HG02798 (cell line): ENCODE data around the gene SLC52A1.
"Not testable (repeated sequence)": the region's sequence is repeated elsewhere in the genome, so short reads cannot be mapped to it uniquely, and the experiment has no call there.

Source experiments
- ATAC-seq: cut with Tn5 transposase; IDR thresholded peaks from one replicate; pipeline ENCODE4 v1.9.1; 2021; ENCODE audit warnings: mild to moderate bottlenecking; ENCODE audit not compliant: unreplicated experiment, poor library complexity

SLC52A1 gene

DNA sequence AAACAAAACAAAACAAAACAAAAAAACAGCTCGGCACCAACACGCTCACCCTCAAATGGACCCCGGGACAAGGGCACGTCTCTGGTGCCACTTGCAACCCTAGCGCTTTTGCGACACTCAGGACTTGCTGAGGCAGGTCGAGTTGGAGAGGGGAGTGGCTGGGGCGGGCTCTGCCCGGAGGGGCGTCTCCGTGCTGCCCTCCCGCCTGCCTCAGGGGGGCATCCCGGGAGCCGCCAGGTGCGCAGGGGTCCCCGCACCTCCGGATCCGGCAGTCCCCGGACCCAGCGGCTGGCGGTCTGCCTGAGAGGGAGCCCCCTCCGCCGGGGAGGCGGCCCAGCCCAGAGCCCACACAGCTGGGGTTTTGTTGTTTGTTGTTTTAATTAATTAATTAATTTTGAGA, at the start of gene SLC52A1:
Gene SLC52A1, minus strand, starts transcription at position 112 of the 400 bp plus-strand sequence. CDS start 820 bp downstream, outside the sequence.
- no peak for ATAC-seq

DNA sequence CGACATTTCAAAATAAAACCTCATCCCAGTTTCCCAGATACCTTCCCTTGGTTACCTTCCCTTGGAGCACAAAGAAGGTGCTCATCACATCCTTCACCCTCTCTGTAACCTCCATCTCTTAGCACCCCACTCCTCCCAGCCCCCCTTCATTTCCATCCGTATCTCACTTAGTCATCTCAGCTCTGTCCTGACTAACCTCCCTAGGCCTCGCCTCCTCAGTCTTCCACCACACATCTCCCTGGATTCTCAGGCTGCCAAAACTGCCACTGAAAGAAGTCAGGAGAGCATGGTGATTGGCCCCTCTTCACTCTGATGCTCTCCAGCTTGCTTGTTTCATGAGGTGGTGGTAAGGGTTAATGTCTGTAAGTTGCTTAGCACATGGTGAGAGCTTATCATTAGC, 45.4 kb upstream of the SLC52A1 start:
- no peak for ATAC-seq

DNA sequence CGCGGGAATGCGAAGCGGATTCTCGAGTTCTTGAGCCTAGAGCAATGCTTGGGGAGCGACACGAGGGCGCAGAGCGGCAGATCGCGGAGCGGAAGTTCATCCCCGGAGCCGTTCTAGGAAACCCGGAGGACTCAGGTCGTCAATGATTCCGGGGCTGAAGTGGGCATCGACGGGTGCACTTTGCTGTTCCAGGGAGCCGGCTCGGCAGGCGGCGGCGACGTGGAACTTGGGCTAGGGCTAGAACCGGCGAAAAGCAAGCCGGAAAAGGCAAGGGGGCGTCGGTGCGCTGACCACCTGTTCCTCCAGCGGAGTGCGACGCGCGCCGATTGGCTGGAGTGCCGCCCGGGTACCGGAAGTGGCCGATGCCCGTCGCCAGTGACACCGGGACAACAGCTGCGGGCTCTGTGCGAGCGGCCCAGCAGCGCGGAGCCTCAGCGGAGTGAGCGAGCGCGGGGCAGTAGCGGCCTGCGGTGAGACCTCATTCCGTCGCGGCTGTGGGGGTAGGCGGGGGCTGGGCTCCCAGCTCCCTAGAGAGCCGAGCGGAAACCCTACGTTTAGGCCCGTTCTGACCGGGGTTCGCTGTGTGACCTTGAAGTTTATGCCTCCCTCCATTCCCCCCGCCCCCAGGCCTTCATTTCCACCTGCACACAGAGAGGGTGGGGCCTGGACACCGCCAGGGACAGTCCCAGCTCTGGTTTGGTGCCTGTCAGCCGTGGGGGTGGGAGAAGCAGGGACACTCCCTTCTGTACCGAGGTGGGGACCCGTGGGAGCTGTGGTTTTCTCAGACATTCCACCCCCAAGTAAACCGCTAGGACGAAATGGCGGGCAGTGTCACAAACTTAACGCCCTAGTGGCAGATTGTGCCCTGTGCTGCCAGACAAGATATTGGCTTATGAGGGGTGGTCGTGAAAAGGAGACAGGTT, 43.1 kb upstream of the SLC52A1 start, which contains the start of gene ZFP3:
Gene ZFP3, plus strand, starts transcription at position 362 of the 923 bp plus-strand sequence. CDS start 13,038 bp downstream, outside the sequence.
- peak; percentile 89 for ATAC-seq

DNA sequence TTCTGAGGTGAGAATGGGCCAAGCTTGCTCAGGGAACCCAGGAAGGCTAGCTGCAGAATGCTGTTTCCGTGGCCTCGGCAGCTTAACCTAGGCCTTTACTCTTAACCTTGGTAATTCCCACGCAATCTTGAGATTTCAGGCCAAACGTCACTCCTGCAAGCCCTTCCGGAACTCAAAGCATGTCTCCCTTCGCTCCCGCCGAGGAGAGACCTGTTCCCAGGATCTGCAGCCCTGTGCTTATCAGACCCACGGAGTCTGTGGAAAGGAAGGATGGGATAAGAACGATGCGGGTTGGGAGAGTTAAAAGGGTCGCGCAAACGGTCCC, 42.5 kb upstream of the SLC52A1 start:
- no peak for ATAC-seq

DNA sequence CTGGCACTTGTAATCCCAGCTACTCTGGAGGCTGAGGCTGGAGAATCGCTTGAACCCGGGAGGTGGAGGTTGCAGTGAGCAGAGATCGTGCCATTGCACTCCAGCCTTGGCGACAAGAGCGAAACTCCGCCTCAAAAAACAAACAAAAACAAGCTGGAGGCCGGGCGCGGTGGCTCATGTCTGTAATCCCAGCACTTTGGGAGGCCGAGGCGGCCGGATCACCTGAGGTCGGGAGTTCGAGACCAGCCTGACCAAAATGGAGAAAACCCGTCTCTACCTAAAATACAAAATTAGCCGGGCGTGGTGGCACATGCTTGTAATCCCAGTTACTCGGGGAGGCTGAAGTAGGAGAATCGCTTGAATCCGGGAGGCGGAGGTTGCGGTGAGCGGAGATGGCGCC, 42.0 kb upstream of the SLC52A1 start:
- ATAC-seq = not testable (repeated sequence)

DNA sequence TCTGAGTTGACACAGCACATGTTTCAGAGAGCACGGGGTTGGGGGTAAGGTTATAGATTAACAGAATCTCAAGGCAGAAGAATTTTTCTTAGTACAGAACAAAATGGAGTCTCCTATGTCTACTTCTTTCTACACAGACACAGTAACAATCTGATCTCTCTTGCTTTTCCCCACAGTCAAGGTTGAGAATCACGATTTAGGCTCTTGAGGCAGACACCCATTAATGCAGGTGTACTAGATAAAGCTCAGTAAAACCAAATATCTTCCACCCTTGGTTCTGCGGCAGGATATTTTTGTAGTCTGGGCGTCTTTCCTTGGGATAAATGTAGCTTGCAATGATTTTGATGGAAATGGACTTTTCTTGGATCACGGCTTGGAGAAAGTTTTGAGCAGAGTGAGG, 40.2 kb upstream of the SLC52A1 start:
- not testable (repeated sequence) for ATAC-seq

DNA sequence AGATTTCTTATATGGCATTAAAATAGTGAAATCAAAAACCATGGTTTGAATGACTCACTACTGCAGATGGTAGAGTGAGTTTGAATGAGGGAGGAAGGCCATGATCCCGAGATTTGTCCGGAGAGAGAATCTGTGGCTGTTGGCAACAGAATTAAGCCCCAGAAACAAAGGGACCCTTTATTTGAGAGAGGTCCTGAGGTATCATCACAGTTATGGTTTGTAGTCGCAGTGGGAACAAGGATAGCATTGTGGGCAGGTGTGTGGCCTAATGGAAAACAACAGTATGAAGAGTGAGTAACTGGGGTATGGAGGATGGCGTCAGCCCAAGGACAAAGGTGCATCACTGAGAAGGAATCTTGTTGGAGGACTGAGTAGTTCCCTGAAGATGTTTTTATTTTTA, 34.5 kb upstream of the SLC52A1 start:
- no peak for ATAC-seq

DNA sequence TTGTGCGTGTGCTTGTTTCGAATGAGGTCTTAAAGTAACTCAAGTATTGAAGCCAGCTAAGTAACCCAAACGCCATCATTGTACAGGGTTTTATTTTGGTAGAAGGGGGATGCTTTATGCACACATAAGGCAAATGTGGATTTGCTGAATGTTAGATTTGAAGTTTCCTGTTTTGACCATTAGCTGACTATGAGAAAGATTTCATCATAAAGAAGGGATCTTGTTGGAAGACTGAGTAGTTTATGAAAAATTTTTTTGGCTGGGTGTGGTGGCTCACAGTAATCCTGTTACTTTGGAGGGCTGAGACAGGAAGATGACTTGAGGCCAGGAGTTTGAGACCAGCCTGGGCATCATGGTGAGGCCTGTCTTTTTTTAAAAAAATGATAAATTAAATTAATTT, 33.0 kb upstream of the SLC52A1 start:
- no peak for ATAC-seq

DNA sequence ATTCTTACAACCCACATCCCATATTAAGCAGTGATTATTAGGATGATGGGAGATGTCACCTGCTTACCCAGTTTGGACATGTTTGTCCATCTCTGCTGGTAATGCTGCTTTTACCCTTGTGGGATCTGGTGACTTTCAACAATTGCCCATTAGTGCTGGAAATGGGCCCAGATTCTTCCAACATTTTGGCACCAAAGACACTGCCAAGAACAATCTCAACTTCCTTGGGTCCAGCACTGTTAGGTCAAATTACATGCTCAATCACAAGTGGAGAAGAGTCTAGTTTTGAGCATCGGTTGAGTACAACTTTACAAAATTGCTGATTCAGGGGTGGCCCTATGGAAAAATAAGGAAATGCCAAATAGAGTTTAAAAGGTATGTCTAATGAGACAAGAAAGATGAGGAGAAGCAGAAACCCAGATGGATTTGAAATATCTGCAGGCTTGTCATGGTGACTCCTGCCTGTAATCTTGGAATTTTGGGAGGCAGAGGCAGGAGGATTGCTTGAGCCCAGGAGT, 30.1 kb upstream of the SLC52A1 start:
- ATAC-seq = no peak

DNA sequence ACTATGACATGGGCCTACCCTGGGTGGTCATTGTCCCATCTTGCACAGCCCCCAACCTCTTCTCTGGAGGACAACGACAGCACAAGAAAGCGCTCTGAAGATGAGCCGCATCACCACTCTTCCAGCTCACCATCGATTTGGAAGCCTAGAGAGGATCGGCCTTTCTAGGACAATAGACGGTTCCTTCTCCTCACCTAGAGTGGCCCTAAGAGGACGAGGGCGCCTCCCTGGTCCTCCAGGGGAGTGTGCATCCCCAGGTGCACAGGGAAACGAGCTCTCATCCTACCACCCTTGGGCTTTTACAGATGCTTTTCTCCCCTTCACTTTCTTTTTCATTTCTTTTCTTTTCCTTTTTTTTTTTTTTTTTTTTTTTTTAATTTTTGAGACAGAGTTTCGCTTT, 20.3 kb upstream of the SLC52A1 start:
- ATAC-seq = no peak

DNA sequence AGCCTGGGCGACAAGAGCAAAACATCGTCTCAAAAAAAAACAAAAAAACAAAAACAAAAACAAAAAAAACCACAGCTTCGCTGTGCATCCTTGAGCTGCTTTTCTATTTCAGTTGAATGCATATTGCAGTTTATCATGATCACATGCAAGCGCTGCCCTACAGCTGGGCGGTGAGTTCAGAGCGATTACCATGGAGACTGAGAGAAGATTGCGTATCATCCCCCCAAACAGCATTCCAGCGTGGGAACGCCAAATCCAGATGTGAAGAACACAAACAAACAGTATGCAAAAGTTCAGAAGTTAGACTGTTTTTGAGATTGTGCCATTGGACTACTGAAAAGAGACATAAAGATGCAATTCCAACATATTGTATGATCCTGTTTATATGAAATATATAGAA, 15.1 kb upstream of the SLC52A1 start:
- no peak for ATAC-seq

DNA sequence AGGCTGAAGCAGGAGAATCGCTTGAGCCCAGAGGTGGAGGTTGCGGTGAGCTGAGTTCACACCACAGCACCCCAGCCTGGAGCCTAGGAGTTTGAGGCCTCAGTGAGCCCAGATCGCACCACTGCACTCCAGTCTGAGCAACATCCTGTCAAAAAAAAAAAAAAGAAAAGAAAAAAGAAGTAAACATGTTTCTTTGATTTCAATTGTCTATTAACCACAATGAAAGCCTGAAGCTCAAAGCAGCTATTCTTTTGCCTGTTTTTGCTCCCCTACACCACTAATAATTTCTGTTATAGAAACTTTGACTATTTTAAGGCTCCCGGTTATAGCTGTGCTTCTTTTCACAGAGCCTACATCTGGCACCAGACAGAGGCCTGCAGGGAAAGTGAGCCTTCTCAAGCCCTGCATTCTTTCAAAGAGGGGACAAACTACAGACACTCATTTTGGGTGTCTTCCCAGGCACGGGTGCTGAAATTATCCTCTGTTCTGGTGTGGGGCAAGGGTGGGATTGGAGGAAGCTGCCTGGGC, 14.2 kb upstream of the SLC52A1 start:
- ATAC-seq = no peak

DNA sequence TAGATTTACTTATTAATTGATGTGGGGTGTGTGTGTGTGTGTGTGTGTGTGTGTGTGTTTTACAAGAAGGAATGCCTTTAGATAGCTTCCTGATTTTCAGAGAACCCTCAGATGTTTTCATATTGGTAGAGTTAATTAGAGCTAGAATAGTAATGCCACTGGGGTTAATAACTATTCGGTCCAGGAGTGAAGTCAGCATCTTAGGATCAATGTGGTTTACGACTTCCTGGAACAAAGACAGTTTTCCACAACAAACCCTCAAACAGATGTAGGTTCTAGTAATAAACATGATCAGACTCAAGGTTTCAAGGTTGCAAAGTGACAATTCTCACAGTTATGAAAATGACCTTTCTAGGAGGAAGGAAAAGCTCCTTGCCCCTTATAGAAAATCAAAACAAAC, 12.2 kb upstream of the SLC52A1 start:
- no peak for ATAC-seq

DNA sequence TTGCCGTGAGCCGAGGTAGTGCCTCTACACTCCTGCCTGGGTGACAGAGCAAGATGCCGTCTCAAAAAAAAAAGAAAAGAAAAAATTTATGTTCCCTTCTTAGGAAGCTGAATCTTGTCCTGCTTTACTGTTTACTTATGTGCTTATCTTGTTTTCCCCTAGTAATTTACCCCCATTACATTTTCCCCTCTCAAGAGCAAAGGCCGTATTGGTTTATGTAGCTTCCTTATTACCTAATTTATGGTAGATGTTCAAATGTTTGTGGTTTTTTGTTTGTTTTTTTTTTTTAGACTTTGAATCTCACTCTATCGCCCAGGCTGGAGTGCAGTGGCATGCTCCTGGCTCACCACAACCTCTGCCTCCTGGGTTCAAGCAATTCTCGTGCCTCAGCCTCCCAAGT, 10.3 kb upstream of the SLC52A1 start:
- no peak for ATAC-seq

DNA sequence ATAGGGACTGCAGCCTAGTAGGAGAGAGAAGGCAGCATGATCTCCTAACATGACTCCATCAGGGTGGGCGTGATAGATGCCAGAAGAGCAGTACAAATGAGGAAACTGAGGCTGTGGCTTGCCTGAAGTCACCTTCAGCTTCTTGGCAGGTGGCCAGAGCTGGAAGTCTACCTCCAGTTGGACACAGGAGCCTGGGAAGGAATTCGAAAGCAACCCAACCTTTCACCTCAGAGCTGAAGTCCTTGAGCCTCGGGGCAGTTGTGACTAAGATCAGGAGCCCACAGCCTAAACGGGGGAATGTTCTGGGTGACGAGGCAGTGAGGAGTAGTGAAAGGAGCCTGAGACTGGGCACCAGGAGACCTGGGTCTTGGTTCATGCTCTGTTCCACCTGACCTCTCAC, 9.4 kb upstream of the SLC52A1 start:
- ATAC-seq = no peak

DNA sequence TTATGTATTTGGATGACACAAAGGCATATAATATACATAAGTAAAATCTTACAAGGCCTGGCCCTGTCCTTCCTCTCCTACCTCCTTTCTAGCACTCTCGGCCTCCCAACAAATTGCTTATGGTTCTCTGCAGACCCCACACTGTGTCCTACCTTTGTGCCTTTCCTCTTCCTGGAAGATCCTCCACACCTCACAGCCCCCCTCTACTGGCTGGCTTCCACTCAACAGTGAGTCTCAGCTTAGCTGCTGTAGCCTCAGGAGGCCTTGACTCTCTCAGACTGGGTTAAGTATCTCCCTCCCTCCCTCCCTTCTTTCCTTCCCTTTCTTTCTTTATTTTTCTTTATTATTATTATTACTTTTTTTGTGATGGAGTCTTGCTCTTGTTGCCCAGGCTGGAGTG, 8.3 kb upstream of the SLC52A1 start:
- no peak for ATAC-seq

DNA sequence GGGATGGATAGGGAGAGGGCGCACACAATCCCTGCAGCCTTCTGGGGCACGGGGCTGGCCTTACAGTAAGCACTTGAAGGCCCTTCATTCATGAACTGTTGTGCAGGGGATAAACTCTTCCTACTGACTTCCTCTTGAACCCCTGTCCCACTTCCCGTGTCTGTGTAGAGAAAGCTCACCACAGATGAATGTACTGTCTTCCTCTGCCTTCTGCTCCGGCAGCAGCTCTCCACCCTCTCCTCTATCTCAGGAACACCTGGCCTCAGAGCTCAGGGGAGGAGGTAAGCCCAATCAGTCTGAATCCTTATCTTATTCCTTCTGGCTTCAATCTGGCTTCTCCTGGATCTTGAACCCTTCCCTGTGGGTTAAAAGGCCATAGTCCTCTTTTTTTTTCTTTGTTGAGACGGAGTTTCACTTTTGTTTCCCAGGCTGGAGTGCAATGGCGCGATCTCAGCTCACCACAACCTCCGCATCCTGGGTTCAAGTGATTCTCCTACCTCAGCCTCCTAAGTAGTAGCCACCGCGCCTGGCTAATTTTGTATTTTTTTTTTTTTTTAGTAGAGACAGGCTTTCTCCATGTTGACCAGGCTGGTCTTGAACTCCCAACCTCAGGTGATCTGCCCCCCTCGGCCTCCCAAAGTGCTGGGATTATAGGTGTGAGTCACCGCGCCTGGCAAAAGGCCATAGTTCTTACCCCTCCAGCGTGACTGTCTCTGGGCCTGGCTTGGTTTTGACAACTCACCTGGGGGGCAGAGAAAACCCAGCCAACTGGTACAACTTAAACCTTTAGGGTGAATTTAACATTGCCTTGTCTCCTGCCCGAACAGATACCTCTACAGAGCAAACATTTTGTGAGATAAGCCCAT, 7.2 kb upstream of the SLC52A1 start:
- ATAC-seq = no peak

DNA sequence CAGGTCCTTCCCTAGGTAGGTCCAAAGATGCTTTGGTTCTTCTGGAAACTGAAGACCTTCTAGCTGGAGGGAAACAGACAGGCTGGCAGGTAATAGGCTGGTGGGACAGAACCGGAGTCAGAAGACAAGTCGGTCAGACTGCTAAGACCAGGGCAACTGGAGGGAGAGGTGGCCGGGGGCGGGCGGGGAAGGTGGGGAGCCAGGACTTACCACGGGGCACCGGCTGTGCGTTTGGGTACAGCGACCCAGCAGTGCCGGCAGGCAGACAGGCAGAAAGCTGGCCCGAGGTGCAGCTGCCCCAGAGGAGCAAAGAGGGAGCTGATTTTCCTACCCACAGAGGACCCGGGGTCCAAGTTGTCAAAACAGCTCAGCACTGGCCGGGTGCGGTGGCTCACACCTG, 575 bp downstream of the SLC52A1 start:
- no peak for ATAC-seq

DNA sequence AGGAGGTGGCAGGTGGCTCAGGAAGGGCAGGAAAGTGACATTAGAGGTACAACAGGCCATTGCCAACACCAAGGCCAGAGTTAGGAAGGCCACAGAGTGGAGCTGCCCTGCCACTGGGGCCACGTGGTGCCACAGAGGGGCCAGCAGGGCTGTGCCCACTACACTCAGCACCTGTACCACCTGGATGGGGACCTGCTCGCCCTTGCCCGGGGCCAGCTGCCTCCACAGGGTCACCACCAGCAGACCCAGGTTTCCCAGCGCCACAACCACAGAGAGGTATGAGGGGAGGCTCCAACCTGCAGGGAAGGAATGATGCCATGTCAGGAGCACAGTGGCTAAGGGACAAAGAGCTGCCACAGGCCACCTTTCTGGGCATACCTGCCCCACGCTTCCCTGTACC, 1.2 kb downstream of the SLC52A1 start:
- no peak for ATAC-seq

DNA sequence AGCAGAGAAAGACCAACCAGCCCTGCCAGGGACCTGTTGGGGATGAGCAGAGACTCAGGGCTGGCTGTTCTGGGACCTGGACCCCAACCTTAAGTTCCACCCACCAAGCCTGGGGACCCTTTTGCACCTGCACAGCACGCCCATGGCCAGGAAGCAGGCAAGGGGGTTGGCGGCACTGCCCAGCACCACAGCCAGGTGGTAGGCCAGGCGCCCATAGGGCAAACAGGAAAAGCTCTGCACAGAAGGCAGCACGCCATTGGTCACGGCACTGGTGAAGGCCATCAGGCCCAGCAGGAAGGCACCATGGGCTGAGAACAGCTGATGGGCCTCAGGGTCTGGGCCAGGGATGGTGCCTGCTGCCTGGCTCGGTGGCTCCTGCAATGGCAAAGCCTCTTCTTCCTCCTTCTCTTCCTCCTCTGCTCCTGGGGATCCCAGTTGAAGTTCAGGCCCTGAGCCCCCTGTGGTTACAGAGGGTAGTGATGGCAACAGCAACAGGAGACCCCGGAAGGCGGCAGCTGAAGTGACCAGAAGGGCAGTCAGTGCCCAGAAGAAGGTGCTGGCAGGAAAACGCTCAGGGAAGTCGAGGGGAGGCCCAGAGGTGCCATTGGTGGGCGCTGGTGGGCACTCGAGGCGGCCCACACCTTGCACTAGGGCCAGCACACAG, 1.7 kb downstream of the SLC52A1 start:
- no peak for ATAC-seq
